ENCODE data around the gene STYX. TPM values are rescaled to one million over a fixed set of nuclear protein-coding genes. Genes with fewer than 3 reads are reported as not detected.

STYX gene
- total RNA-seq, 1 experiment from 2014 or later = 24.0 TPM

DNA sequence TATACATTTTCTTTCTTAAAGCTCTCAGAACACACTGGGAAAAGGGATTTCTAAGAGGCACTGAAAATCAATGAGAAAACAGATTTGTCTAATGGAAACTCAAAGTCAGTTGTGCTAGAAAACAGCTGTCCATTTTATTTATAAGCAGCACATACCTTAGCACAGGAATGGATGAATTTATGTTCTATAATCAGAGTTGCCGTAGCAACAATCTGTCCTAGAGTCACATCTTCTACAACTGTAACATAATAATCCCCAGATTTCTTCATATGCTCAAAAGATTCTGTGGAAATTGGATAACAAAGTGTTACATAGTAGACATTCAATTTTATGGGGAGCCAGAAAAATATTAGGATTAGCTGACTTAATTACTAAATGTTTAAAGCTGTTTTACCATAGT is 51.7 kb downstream of the STYX start:
- H3K4me2 ChIP-seq (ENCODE audit: insufficient read depth, insufficient read length, low read length) = no peak overlapping the region
- H3K18ac ChIP-seq (ENCODE audit: insufficient read length, low read depth, low read length) = no peak overlapping the region
- no peak overlapping the region for H2BK5ac ChIP-seq (ENCODE audit: insufficient read length, low read length)
- H3K27ac ChIP-seq (ENCODE audit: insufficient read length, low read depth, low read length) = no peak overlapping the region
- no peak for DNase-seq
- Mint-ChIP-seq H3K4me1 (no peaks in the 10 kb centered on the region), H3K36me3 (ENCODE audit: insufficient read depth in 1 of 3, low read depth in 3 of 3) (peaks cover 0 to 36% (median 17%) of the 10 kb centered on the region in 3 experiments; a peak in 5 of 7 replicates), H3K4me3 (no peak overlapping the region), H3K27me3 (ENCODE audit: low read depth) (no peaks in the 10 kb centered on the region), H3K9me3 (no peaks in the 10 kb centered on the region), H3K27ac (no peak overlapping the region)
- H4K20me1 ChIP-seq (ENCODE audit: control insufficient read depth, insufficient read depth, insufficient read length) = no peaks in the 10 kb centered on the region
- H3K4ac ChIP-seq (ENCODE audit: low read depth, low read length) = no peak overlapping the region
- no peak overlapping the region for H3K56ac ChIP-seq (ENCODE audit: insufficient read length, low read depth, low read length)
- H3K79me2 ChIP-seq (ENCODE audit: insufficient read depth, low read length) = no peaks in the 10 kb centered on the region
- H3K79me1 ChIP-seq (ENCODE audit: insufficient read depth, low read depth, low read length, poor library complexity, severe bottlenecking) = no peaks in the 10 kb centered on the region
- no peak overlapping the region for H2BK15ac ChIP-seq (ENCODE audit: low read depth, low read length)
- no peak overlapping the region for H4K91ac ChIP-seq (ENCODE audit: insufficient read length, low read depth, low read length)
- TF ChIP-seq, protein P1, sequence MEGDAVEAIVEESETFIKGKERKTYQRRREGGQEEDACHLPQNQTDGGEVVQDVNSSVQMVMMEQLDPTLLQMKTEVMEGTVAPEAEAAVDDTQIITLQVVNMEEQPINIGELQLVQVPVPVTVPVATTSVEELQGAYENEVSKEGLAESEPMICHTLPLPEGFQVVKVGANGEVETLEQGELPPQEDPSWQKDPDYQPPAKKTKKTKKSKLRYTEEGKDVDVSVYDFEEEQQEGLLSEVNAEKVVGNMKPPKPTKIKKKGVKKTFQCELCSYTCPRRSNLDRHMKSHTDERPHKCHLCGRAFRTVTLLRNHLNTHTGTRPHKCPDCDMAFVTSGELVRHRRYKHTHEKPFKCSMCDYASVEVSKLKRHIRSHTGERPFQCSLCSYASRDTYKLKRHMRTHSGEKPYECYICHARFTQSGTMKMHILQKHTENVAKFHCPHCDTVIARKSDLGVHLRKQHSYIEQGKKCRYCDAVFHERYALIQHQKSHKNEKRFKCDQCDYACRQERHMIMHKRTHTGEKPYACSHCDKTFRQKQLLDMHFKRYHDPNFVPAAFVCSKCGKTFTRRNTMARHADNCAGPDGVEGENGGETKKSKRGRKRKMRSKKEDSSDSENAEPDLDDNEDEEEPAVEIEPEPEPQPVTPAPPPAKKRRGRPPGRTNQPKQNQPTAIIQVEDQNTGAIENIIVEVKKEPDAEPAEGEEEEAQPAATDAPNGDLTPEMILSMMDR (conservative IDR thresholded peaks at IDR 0.05) = no peak
- no peak overlapping the region for H2BK120ac ChIP-seq (ENCODE audit: low read depth, low read length, poor library complexity, severe bottlenecking)
- H4K5ac ChIP-seq (ENCODE audit: insufficient read length, low read depth, low read length) = no peak overlapping the region
- no peaks in the 10 kb centered on the region for H3K27me3 ChIP-seq (ENCODE audit: insufficient read depth, low read length)
- no peak overlapping the region for H3K9ac ChIP-seq (ENCODE audit: extremely low read depth, insufficient read length, low read length)
- H2AFZ ChIP-seq (ENCODE audit: low read length) = no peak overlapping the region
- H4K8ac ChIP-seq (replicated peaks; ENCODE audit: insufficient read length, low read depth, low read length) = no peak overlapping the region
- no peak overlapping the region for H2BK12ac ChIP-seq (ENCODE audit: insufficient read length, low read depth, low read length)
- H3K23ac ChIP-seq (ENCODE audit: insufficient read length, low read depth, low read length) = no peak overlapping the region
- no peak overlapping the region for H3K14ac ChIP-seq (ENCODE audit: insufficient read depth, low read length)
- H2AK5ac ChIP-seq (ENCODE audit: insufficient read length, low read length) = no peak overlapping the region
- no peaks in the 10 kb centered on the region for H3K4me1 ChIP-seq (ENCODE audit: insufficient read depth, low read length)
- no CpG with 5 or more reads among the region's 1 CpG for WGBS (ENCODE audit: extremely low coverage, insufficient read length, low lambda C conversion rate)
- no peaks in the 10 kb centered on the region for H3K9me3 ChIP-seq (ENCODE audit: control insufficient read depth, low read depth, low read length)
- H3K23me2 ChIP-seq (ENCODE audit: insufficient read length, low read depth, low read length, poor library complexity, severe bottlenecking) = no peaks in the 10 kb centered on the region
- H3T11ph ChIP-seq (ENCODE audit: low read length) = no peak overlapping the region
- H2BK20ac ChIP-seq (ENCODE audit: low read depth, low read length, poor library complexity, severe bottlenecking) = no peak overlapping the region

Measured in H9 (cell line).